HL-60/S4 (cell line): Measurements from ENCODE around the gene PRR5L.

Source experiments
- in situ Hi-C: fragments of 300-500 bp; cut with MboI; formaldehyde crosslinking; loops from 2 replicates; pipeline ENCODE4 v1.14.3; 2022; ENCODE audit warnings: low sequenced_read_pairs

The PRR5L gene

DNA sequence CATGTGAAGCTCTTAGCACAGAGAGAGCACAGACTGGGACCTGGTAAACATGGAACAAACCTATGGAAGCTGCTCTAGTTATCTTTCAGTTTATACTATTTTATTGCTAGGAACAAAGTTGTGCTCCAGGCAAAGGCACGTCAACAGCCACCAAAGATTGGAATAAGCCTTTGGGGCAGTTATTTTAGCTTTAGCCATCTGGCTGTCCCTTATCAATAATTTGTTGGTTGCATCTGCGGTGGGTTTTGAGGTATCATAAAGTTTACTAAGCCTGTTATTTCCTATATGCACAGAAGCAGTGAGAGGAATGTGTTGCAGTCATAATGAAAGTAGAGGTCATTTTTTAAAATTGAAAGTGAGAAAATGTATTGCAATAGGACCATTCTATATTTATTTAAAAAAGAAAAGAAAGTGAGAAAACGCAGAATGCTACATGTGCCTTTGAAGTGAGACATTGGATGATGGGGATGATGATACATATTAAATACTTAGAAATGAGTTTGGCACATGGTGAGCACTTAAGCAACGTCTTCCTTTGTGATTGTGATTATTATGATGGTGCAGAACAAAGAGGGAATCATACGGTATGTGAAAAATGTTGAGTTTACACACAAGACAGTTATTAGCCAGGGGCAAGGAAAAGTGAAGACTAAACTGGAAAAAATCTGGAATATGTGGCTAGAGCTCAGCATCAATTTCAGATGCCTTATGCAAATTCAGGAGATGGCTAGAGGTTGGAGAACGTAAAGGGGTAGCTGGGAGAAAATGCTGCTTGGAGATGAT is 58.3 kb downstream of the PRR5L start:
- in situ Hi-C loops = no loop called here

DNA sequence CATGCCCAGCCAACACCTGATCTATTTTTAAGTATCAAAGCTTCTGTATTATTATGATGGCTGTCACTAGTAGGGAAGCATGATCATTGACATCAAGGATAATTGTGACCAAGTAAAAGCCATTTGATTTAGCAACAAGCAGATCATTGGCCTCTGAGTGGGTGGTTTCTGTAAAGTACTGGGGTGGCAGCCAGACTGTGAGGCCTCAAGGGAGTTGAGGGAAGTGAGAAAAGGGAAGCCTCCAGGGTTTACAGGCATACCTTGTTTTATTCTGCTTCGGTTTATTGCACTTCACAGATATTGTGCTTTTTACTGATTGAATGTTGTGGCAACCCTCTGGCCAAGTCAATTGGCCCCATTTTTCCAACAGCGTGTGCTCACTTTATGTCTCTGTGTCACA is 60.1 kb downstream of the PRR5L start:
- in situ Hi-C loops = no loop called here

DNA sequence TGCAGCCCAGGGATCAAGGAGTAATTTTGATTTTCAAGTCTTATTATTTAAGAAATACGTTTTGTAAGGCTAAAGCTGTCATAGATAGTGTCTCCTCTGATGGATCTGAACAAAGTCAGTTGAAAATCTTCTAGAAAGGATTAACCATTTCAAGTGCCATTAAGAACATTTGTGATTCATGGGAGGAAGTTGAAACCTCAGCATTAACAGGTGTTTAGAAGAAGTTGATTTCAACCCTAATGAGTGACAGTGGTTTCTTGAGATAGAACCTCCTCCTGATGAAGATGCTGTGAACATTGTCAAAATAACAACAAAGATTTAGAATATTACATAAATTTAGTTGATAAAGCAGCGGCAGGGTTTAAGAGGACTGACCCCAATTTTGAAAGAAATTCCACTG is 61.7 kb downstream of the PRR5L start:
- in situ Hi-C loops = no loop called here

DNA sequence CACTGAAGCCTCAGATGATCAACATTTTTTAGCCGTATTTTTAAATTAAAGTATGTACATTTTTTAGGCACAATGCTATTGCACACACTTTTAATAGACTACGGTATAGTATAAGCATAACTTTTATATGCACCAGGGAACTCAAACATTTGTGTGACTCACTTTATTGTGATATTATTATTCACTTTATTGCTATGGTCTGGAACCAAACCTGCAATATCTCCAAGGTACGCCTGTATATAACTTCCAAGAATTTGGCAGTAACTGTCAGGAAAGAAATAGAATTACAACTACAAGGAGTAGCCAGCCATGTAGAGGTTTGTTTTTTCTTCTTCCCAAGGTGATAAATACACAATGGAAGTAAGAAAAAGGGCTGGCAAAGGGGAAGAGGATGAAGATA is 62.3 kb downstream of the PRR5L start:
- in situ Hi-C loops = no loop called here

DNA sequence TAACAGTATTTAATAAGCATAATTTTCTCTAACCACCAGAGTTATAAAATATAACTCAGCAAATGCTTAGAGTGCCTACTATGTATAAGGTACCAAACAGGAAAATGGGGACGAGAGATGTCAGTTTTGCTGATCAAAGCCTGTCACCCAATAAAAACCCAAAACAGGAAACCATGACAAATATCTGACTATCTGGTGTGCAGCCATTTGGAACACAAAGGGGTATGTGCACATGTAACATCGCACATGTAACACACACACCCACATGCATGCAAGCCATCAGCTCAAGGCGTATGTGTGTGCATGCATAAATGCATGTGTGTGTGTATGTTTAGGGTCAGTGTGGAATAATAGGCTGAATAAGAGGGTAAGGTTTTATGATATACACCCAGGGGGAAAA is 64.2 kb downstream of the PRR5L start:
- in situ Hi-C loops = no loop called here

DNA sequence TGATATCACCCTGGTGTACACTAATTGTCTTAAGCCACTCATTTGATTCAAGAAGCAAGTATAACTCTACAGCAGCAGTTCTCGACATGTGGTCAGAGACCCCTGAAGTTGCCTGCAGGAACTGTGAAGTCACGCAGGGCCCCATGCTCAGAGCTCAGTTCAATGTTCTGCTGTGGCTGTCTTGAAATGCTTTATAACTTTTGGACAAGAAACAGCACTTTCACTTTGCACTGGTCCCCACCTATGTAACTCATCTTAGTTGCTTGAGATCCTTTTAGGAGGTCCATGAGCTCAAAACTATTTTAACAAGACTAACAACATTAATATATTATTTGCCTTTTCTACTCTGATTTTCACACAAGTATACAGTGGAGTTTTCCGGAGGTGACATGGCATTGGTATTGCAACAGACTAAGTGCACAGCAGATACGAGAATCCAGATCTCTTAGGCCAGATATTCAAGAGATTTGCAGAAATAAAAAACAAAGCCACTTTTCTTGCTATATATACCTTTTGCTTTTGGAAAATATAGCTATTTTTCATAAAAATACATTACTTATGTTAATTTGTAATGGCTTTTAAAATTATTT is 64.8 kb downstream of the PRR5L start:
- in situ Hi-C loops = no loop called here

DNA sequence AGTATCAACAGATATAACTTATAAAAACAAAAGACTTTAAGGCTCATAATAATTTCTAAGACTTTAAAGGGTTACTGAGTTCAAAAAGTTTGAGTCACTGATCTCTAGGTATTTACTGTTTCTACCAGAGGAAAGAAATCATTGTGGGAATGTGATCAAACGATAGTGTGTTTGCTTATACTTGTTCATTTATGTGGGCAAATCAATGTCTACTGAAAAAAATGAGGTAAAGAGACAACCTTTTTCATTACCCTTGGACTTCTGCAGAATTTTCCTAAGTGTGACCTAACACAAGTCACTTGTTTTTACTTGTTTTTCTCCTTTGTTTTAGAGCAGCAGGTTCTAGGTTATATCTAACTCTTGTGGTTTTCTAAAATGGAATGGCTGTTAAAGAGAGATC is 65.4 kb downstream of the PRR5L start:
- in situ Hi-C loops = no loop called here

DNA sequence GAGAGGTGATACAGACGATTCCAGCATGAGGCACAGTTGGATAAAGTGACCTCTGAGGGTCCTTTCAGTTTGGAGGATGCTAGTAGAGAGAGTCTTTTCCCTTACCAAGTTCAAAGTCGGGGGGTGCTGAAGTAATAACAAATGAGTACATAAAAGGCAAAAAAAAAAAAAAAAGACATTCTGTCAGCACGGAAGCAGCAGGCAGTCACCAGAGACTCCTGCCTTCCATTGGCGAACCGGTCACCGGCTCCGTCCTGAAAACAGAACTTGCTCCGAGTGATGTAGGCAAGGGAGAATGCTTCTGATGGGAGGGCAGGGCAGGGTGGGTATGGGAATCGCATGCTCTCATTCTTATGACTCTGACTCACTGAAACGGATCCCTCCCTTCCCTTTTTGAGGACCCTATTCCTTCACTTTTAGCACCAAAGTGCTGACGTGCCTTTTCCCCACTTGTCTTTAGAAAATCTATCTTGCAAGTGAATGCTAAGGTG is 65.9 kb downstream of the PRR5L start:
- in situ Hi-C loops = no loop called here

DNA sequence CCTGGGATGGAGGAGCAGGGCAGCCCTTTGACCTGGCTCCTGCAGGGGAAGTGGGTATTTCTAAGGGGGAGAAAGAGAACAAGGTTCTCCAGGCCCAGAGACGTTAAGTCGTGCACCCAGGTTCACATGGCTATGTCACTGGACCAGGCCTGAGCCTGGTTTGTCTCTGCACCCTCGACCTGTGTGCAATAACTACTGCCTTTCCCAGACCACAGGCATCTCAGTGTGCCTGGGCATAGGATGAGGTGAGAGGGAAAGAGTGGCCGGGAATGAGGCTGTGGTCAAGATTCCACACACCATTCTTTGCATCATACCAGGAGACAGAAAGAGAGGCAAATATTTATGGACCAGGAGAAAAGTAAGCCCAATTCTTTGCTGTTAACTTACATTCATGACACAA is 66.8 kb downstream of the PRR5L start:
- in situ Hi-C loops = no loop called here

DNA sequence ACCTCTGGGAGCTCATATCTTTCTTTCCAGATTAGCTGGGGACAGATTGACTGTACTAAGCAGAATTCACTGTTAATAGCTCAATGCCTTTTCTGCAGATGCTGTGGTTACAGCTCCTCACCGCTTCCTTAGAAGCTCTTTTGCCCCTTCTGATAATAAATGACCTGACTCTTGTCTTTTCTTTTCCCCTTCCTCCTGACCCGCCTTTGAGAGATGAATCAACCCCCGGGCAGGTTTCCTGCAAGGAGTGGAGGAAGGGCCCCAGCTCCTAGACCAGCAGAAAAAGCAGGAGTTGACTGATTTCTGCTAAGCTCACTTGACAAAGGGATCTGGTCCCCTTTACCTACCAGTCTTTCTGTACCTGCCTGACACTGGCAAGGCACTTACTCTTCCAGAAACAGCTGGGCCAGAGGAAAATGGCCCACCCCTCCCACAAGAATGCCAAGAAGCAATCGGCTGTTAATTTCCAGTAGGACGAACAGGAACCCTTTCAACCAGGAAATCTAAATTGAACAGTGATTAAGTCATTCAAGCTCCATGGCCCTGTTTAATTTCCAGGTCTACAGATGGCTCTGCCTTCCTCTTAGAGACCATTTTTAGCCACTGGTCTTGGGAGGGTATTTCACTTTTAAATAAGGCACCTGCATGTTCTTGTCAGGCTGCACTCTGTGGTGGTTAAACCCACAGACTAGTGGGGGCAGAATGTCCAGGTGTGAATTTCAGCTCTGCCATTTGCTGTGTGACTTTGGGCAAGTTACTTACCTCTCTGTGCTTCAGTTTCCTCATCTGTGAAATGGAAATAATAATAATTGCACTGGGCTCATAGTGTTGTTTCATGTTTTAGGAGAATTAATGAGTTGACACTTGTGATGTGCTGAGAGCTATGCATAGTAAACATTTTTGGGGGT is 67.5 kb downstream of the PRR5L start:
- in situ Hi-C loops = no loop called here

DNA sequence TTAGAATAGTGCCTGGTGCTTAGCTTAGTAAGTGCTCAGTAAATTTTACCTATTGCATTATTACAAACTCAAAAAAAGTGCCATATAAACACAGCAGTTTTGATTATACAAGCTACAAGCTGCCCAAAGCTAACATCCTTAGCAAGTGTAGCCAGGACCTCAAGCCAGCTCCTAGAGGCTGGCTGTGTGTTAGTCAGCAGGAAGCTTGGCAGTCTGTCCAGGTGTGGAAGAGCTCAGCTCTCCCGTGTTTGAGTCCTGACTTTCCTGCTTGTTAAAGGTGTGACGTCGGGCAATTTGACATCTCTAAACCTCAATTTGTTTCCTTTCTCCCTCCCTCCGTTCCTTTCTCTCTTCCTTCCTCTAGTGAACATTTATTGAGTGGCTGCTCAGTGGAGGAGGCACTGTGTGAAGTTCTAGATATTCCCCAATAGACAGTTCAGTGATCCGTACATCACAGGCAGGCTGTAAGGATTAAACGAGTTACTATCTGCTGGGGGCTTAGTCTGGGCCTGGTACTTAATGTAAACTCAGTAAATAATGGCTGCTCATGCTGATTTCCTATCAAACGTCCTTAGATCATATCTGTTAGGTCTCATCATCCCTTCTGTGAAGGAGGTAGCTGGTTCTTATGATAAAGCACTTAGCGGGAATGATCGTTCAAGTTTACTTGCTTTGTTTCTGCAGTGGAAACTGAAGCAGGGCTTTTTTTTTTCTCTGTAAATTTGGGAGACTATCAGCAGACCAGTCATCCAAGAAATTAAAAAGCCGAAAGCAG is 68.7 kb downstream of the PRR5L start:
- in situ Hi-C loops = no loop called here

DNA sequence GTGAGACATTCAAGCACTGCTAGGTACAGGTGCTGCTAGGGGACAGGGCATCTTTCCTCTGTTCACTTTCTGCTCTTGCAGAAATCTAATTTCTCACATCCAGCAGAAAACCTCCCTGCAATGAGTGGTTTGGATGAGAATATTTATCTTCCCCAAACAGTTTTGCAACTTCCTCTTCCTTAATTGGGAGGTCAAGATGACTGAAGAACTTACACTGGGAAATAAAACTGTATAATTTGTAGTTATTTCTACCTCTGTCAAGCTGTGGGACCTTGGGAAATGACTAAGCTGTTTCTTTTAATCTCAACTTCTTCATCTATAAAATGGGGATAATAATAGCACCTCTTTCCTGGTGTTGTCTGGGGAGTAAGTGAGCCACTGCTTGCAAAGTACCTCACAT is 69.8 kb downstream of the PRR5L start:
- in situ Hi-C loops = no loop called here

DNA sequence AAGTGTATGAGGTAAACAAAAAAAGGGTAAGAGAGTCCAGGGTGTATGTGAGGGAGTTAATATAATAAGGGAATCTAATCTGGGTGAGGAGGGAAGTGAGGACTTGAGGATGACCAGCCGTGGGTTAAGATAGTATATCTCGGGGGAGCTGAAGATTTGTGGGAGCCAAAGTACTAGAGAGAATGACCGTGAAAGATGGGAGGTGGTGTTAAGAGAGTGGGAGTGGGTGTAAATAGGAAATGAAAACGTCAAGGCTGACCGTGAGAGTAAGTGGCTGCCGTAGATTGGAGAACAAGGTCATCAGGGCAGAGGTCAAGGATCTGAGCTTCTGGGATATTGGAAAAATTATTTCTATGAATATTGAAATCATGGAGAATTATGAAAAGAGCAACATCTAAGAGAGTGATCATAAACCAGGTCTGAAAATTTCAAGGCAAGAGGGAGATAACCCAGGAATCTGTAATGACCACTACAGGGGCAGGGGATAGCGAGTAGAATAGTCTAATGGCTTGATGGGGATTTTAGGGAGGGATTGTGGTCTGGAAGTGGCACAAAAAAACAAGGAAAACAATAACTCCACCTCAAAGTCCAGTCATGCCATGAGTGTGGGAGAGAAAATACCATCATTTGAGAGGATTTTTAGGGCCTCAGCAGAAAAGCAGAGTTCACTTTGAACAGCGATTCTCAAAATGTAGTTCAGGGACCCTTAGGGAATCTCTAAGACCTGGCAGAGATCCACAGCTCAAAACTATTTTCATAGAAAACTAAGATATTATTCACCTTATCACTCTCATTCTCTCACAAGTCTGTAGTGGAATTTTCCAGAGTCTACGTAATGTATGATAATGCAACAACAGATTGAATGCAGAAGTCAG is 72.0 kb downstream of the PRR5L start:
- in situ Hi-C loops = no loop called here

DNA sequence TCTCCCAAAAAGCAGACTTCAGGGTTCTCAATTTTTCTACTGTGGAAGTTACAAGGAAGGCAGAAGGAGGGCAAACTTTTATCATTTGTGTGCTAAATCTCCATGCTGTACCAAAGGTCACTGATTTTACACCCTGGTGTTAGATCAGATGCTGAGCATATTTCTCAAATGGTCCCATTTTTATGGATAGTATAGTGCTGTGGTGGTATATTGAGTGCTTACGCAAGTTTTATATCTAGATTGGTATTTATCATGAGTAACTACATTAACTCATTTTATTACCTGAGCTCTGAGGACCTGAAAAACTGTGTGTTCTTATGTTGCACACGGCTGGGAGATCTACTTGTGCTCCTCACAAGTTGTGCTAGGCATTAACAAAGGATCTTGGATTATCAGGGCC is 75.1 kb downstream of the PRR5L start:
- in situ Hi-C loops = no loop called here

DNA sequence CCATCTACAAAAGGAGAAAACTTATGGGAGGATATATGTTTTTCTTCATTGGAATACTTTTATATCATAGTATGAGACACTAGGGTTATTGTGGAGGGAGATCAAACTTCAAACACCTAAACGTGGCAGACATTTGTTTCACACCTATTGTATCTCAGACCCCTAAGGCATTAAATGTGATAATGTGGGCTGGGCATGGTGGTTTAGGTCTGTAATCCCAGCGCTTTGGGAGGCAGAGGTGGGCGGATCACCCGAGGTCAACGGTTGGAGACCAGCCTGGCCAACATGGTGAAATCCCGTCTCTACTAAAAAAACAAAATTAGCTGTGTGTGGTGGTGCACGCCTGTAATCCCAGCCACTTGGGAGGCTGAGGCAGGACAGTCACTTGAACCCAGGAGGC is 75.5 kb downstream of the PRR5L start:
- in situ Hi-C loops = no loop called here

DNA sequence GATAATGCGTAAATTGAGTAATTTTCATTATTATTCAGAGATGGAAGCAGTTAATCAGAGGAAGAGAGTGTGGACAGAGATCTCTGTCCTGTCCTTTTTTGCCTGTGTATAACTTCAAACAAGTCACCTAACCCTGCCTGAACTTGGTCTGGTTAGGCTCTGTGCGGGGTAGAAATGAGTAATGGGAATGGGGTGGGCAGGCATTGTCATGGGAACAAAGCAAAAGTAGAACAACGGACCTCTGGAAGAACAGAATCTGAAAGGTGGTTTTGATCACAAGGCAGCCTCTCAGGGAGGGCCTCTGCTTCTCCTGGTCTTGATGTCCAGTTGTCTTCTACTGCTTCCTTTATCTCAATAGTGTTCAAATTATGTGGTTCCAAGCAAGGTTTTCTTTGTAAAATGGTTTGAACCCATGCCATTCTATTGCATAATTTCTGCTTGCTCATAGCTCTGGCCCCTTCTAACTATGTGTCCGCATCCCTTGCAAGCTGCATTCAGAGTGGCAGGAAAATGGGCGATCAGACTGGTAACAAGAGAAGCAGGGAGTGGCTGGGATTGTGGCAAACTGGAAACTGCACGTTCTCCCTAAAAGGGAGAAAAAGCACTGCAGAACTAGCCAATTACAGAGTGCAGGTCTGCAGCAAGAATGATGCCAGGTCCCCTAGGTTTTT is 76.1 kb downstream of the PRR5L start:
- in situ Hi-C loops = no loop called here

DNA sequence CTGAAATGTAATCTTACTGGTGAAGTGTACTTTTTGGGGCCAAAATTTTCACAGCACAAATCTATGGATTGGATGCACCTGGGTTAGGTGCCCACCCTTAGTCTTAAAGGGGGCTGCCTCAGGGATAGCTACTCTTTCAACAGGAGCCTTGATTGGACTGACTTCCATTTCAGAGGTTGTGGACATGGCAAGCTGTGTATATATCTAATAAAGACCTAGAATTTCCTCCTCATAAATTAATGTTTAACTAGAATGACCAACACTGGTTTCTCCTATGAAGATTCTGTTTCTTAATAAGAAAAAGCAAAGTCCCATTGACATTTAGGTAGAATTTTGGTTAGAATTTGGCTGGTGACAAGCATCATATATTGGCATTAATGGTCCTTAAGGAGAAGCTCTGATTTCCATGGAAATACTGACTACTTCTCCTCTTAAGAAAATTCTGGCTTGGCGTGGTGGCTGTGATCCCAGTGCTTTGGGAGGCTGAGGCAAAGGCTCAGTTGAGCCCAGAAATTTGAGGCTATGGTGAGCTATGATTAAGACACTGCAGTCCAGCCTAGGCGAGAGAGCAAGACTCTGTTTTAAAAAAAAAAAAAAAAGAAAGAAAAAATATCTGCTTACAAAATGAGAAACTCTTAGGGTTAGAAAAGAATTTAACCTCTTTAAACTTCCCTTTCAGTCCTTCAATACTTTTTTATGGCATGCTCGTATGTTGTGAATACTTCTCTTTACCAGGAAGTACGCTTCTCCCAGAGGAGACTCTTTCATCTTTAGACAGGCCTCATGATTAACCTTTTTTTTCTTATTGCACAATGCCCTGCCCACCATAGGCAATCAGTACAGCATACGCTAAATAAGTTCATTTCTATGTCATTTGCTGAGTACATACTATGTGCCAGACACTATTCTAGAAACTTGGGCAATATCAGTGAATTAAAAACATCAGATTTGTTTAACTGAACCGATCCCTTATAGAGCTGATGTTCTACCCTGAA is 77.2 kb downstream of the PRR5L start:
- in situ Hi-C loops = no loop called here

DNA sequence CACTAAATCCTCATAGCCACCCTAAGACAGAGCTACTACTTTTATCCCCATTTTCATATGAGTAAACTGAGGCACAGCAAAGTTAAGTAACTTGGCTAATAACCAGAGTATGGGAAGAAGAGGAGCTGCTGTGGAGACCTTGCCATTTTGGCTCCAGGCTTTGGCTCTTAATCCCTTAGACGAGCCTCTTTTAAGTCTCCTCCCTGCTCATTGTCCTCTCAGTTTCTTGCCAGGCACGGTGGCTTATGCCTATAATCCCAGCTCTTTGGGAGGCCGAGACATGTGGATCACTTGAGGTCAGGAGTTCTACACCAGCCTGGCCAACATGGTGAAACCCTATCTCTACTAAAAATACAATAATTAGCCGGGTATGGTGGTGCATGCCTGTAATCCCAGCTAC is 78.6 kb downstream of the PRR5L start:
- in situ Hi-C loops = no loop called here
